Measurements from ENCODE around the gene SDHA. TPM values are rescaled to one million over a fixed set of nuclear protein-coding genes. Genes with fewer than 3 reads are reported as not detected.
"Not testable (repeated sequence)": the region's sequence is repeated elsewhere in the genome, so short reads cannot be mapped to it uniquely, and the experiment has no call there.

Gene SDHA
- total and polyA plus RNA-seq, 2 of the 13 experiments (the other 11 are each of a cell fraction or from before 2014, with no cell fraction given) = 185 to 240 TPM

- TF ChIP-seq ZNF180 (CRISPR knock-in tag; IDR thresholded peaks at IDR 0.05; ENCODE audit: borderline replicate concordance, low read depth) = no peak
- no peak for TF ChIP-seq TGIF2 (CRISPR knock-in tag; IDR thresholded peaks at IDR 0.05)
- TF ChIP-seq ZNF598 (CRISPR knock-in tag; IDR thresholded peaks at IDR 0.05; ENCODE audit: borderline replicate concordance) = no peak
- TF ChIP-seq PBX3 (CRISPR knock-in tag; IDR thresholded peaks at IDR 0.05; ENCODE audit: borderline replicate concordance) = no peak
Observed at GRCh38 chr5:252546-252945, 34.4 kb downstream of the SDHA start (continued).

- H3K9me3 ChIP-seq (ENCODE audit: low read length); H3K4me1 ChIP-seq (ENCODE audit: insufficient read depth, low read length); H3K27me3 ChIP-seq (ENCODE audit: control insufficient read depth in 1 of 2, insufficient read depth in 2 of 2, low read length in 2 of 2); in situ Hi-C loops (cut with HindIII; ENCODE audit: extremely low pct_ligation_motif_present, low pct_unique_long_range_greater_than_20kb); BruUV-seq (replicated peaks); H3K4me2 ChIP-seq (ENCODE audit: low read depth, low read length); H2AFZ ChIP-seq (ENCODE audit: low read length); DNase-seq (ENCODE audit: low spot score); CTCF ChIA-PET (ENCODE audit: low intra/inter-chr PET ratio, low total read pairs); H3K79me2 ChIP-seq (ENCODE audit: insufficient read depth, low read length); H3K27ac ChIP-seq (ENCODE audit: extremely low read length, insufficient read depth, low read length); FAIRE-seq; H3K9ac ChIP-seq (ENCODE audit: insufficient read depth, low read depth, low read length); ATAC-seq; H3K4me3 ChIP-seq (replicated peaks in 1 of 3; ENCODE audit: insufficient read depth in 1 of 3, low read depth in 2 of 3, low read length in 3 of 3); intact Hi-C loops (cut with micrococcal nuclease; ENCODE audit: unreplicated experiment); H4K20me1 ChIP-seq (ENCODE audit: insufficient read depth, low read length); POLR2A ChIA-PET: not testable (repeated sequence)
- 89% methylated on average over 8 of the region's 15 CpGs for WGBS (ENCODE audit: low lambda C conversion rate)
- peaks cover 5 to 26% of the 10 kb centered on the region in 2 experiments; a peak in 4 of 5 replicates for H3K36me3 ChIP-seq (replicated peaks in 1 of 2; ENCODE audit: control insufficient read depth in 1 of 2, insufficient read depth in 2 of 2, low read length in 2 of 2)
Observed at GRCh38 chr5:254322-254721, 36.2 kb downstream of the SDHA start.

GRCh38 chr5:255116-255515 lies 37.0 kb downstream of the SDHA start:
- H3K79me2 ChIP-seq (ENCODE audit: insufficient read depth, low read length); H3K4me1 ChIP-seq (ENCODE audit: insufficient read depth, low read length); FAIRE-seq; H4K20me1 ChIP-seq (ENCODE audit: insufficient read depth, low read length); H3K9me3 ChIP-seq (ENCODE audit: low read length); in situ Hi-C loops (cut with HindIII; ENCODE audit: extremely low pct_ligation_motif_present, low pct_unique_long_range_greater_than_20kb); H3K4me2 ChIP-seq (ENCODE audit: low read depth, low read length); H3K4me3 ChIP-seq (replicated peaks in 1 of 3; ENCODE audit: insufficient read depth in 1 of 3, low read depth in 2 of 3, low read length in 3 of 3); DNase-seq (ENCODE audit: low spot score); intact Hi-C loops (cut with micrococcal nuclease; ENCODE audit: unreplicated experiment); H3K27me3 ChIP-seq (ENCODE audit: control insufficient read depth in 1 of 2, insufficient read depth in 2 of 2, low read length in 2 of 2); H3K27ac ChIP-seq (ENCODE audit: extremely low read length, insufficient read depth, low read length); BruUV-seq (replicated peaks); ATAC-seq; POLR2A ChIA-PET; H3K9ac ChIP-seq (ENCODE audit: insufficient read depth, low read depth, low read length); CTCF ChIA-PET (ENCODE audit: low intra/inter-chr PET ratio, low total read pairs); H2AFZ ChIP-seq (ENCODE audit: low read length): not testable (repeated sequence)
- WGBS (ENCODE audit: low lambda C conversion rate) = 96% methylated on average over 7 of the region's 7 CpGs
- peaks cover 5 to 23% of the 10 kb centered on the region in 2 experiments; a peak in 4 of 5 replicates for H3K36me3 ChIP-seq (replicated peaks in 1 of 2; ENCODE audit: control insufficient read depth in 1 of 2, insufficient read depth in 2 of 2, low read length in 2 of 2)

GRCh38 chr5:256347-256746 lies 38.2 kb downstream of the SDHA start:
- WGBS (ENCODE audit: low lambda C conversion rate) = 98% methylated on average over 8 of the region's 8 CpGs
- H3K9ac ChIP-seq (ENCODE audit: insufficient read depth, low read depth, low read length); FAIRE-seq; H3K27me3 ChIP-seq (ENCODE audit: control insufficient read depth in 1 of 2, insufficient read depth in 2 of 2, low read length in 2 of 2); H2AFZ ChIP-seq (ENCODE audit: low read length); CTCF ChIA-PET (ENCODE audit: low intra/inter-chr PET ratio, low total read pairs); intact Hi-C loops (cut with micrococcal nuclease; ENCODE audit: unreplicated experiment); H4K20me1 ChIP-seq (ENCODE audit: insufficient read depth, low read length); H3K9me3 ChIP-seq (ENCODE audit: low read length); H3K4me1 ChIP-seq (ENCODE audit: insufficient read depth, low read length); H3K27ac ChIP-seq (ENCODE audit: extremely low read length, insufficient read depth, low read length); ATAC-seq; H3K79me2 ChIP-seq (ENCODE audit: insufficient read depth, low read length); H3K4me3 ChIP-seq (replicated peaks in 1 of 3; ENCODE audit: insufficient read depth in 1 of 3, low read depth in 2 of 3, low read length in 3 of 3); BruUV-seq (replicated peaks); H3K4me2 ChIP-seq (ENCODE audit: low read depth, low read length); in situ Hi-C loops (cut with HindIII; ENCODE audit: extremely low pct_ligation_motif_present, low pct_unique_long_range_greater_than_20kb); DNase-seq (ENCODE audit: low spot score): not testable (repeated sequence)
- H3K36me3 ChIP-seq (replicated peaks in 1 of 2; ENCODE audit: control insufficient read depth in 1 of 2, insufficient read depth in 2 of 2, low read length in 2 of 2) = peaks cover 4 to 22% of the 10 kb centered on the region in 2 experiments; a peak in 4 of 5 replicates
- POLR2A ChIA-PET = interaction anchor here (3.3 kb wide), 1 partner anchor 15 kb away, joined by 13 read pairs; the partner anchor contains the start of gene PDCD6
